ENCODE results near the gene CDC42EP1.
"Not testable (repeated sequence)": the region's sequence is repeated elsewhere in the genome, so short reads cannot be mapped to it uniquely, and the experiment has no call there.

CDC42EP1 gene

DNA sequence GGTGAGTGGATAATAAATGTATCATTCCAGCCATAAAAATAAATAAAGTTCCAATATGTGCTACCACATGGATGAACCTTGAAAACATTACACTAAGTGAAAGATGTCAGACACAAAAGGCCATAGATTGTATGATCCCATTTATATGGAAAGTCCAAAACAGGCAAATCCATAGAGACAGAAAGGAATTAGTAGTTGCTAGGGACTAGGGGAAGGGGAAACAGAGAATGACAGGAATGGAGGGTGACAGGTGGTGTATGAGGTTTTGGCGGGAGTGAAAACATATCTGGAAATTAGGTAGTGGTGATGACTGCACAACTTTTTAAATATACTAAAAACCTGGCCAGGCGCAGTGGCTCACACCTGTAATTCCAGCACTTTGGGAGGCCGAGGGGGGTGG lies 25.8 kb upstream of the CDC42EP1 start:
- no peak for DNase-seq (ENCODE audit: low spot score)

- DNase-seq (ENCODE audit: low spot score) = no peak
These were observed 25.1 kb upstream of the CDC42EP1 start for GRCh38 chr22:37535159-37535558.

- peak; percentile 95 for DNase-seq (ENCODE audit: low spot score)
These were observed 21.5 kb upstream of the CDC42EP1 start for GRCh38 chr22:37538590-37539357.

DNA sequence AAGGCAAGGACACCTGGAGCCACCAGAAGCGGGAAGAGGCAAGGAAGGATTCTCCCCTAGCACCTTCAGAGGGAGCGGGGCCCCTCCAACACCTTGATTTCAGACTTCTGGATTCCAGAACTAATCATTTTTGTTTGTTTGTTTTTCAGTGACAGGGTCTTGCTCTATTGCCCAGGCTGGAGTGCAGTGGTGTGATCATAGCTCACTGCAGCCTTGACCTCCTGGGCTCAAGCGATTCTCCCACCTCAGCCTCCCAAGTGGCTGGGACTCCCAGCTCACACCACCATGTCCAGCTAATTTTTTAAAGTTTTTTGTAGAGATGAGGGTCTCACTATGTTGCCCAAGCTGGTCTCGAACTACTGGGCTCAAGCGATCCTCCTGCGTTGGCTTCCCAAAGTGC lies 20.5 kb upstream of the CDC42EP1 start:
- not testable (repeated sequence) for DNase-seq (ENCODE audit: low spot score)

DNA sequence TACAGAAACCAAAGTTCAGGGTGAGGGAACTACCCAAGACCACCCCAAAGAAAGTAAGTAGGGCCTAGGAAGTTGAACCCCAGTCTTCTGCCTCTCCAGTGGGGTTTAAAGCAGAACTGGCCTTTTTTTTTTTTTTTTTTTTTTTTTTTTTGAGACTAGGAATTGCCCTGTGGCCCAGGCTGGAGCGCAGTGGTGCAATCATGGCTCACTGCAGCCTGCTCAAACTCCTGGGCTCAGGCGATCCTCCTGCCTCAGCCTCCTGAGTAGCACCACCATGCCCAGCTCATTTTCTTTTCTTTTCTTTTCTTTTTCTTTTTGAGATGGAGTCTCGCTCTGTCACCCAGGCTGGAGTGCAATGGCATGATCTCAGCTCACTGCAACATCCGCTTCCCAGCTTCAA lies 17.9 kb upstream of the CDC42EP1 start:
- DNase-seq (ENCODE audit: low spot score) = not testable (repeated sequence)

DNA sequence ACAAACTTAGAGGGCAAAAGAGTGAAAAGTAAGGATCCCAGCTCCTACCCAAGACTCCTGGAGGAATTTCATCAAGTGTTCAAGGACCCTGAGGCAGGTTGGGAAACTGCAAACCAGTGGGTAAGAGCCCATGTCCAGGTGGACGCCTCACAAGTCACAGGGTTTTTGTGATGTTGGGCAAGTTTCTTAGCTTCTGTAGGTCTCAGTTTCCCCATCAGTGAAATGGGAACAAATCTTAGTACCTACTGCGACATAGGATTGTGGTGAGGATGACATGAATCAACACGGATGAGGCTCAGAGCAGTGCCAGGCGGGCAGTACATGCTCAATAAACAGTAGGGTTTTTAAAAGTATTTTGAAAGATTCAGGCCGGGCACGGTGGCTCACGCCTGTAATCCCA lies 17.3 kb upstream of the CDC42EP1 start:
- no peak for DNase-seq (ENCODE audit: low spot score)

GRCh38 chr22:37544955-37545702 lies 15.2 kb upstream of the CDC42EP1 start:
- peak; percentile 71 for DNase-seq (ENCODE audit: low spot score)

GRCh38 chr22:37545703-37546436 lies 14.4 kb upstream of the CDC42EP1 start:
- DNase-seq (ENCODE audit: low spot score) = no peak

- DNase-seq (ENCODE audit: low spot score) = no peak
These were observed 13.6 kb upstream of the CDC42EP1 start for GRCh38 chr22:37546437-37547250.

DNA sequence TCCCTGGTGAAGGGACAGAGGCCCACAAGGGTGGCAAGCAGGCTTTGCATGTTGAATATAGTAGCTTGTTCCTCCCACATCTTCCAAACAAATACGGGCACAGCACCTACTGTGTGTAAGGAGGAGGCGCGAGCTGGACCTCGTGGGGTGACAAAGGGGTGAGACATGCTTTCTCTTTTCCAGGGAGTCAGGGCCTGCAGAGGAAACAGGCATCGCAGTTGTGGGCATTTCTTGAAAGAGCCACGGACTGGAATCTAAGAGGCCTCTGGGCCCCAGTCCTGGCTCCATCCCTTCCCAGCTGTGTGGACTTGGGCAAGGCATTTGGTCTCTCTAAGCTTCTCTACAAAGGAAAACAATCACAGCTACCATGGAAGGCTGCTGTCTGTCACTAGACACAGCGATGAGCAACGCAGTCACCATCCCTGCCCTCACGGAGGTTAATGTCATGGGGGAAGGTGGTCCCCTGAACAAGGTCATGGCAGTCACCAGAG lies 13.0 kb upstream of the CDC42EP1 start:
- no peak for DNase-seq (ENCODE audit: low spot score)

GRCh38 chr22:37549704-37550059 lies 10.6 kb upstream of the CDC42EP1 start:
- no peak for DNase-seq (ENCODE audit: low spot score)

DNA sequence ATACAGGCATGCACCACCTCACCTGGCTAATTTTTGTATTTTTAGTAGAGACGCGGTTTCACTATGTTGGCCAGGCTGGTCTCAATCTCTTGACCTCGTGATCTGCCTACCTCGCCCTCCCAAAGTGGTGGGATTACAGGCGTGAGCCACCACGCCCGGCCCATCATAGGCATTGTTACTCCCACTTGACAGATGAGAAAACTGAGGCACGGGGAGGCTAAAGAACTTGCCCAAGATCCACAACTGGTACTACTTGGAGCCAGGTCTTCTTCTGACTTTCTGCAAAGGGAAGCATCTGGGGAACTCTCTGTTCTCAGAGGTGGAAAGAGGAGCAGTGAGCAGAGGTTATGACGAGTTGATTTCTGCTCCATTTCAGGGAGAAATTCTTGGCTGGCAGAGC lies 9.4 kb upstream of the CDC42EP1 start:
- not testable (repeated sequence) for DNase-seq (ENCODE audit: low spot score)

- no peak for DNase-seq (ENCODE audit: low spot score)
These were observed 8.3 kb upstream of the CDC42EP1 start for GRCh38 chr22:37551981-37552380.

DNA sequence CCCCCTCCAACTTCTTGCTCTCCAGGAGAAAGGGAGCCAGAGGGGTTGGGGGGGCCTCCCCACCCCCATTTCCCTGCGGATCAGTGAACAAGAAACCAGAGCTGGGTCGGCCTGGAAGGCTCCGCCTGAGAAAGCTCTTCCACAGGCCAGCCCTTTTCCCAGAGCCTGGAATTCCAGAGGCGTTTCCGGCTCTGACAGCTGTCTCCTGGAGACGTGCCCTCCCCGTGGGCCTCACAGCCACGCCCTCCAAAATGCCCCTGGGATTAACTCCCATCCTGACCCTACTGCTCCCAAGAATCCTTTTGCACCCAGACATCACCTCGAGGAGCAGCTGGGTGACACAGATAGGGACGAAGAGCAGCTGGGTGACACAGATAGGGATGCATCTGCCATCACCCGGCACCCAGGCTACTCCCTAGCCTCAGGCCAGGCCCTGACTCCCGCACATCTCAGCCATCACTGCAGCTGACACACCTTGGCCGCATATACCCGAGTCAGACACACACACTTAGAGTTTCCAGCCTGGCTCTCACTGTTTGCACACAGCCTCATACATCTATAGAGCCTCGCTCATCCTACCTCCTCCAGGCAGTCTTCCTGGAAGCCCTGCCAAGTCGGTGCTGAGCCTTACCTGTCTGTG lies 7.6 kb upstream of the CDC42EP1 start:
- no peak for DNase-seq (ENCODE audit: low spot score)

DNA sequence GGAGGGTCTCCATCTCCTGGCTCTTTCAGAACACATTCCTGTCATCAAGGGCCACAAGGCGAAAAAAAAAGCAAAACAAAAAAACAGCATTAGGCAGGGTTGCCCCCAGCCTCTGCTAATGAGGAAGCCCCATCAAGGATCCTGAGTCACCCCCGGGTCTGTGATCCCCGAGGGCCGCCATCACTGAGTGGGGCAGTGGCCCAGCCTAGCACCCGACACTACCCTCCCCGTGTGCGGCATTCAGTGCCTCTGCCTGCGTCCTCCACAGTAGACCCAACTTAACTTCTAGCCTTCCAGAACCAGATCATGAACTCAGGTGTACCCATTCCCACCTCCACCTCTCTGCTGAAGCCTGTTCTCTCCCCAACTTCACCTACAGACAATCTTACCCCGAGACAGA lies 6.6 kb upstream of the CDC42EP1 start:
- DNase-seq (ENCODE audit: low spot score) = no peak

- DNase-seq (ENCODE audit: low spot score) = no peak
These were observed 5.3 kb upstream of the CDC42EP1 start for GRCh38 chr22:37555029-37555428.

DNA sequence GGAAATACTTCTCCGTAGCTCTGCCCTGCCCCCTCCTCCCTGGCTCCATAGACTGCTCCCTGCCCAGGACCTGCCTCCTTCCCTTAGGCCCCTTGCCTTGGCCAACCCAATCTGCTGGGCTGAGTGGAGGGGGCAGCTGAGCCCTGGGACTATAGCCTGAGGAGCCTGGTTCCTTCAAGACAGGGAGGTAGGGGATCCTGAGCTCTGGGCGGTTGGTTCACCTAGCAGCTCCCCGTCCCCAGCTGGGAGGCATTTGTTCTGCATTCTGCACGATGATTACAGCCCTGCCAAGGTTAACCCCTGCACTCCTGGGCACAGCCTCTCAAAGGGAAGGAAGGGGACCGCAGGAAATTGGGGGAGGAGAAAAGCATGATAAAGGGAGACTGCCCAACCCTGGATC lies 3.6 kb upstream of the CDC42EP1 start:
- no peak for DNase-seq (ENCODE audit: low spot score)

GRCh38 chr22:37557321-37558001 lies 2.8 kb upstream of the CDC42EP1 start:
- DNase-seq (ENCODE audit: low spot score) = no peak

GRCh38 chr22:37558815-37559214 lies 1.5 kb upstream of the CDC42EP1 start:
- no peak for DNase-seq (ENCODE audit: low spot score)

DNA sequence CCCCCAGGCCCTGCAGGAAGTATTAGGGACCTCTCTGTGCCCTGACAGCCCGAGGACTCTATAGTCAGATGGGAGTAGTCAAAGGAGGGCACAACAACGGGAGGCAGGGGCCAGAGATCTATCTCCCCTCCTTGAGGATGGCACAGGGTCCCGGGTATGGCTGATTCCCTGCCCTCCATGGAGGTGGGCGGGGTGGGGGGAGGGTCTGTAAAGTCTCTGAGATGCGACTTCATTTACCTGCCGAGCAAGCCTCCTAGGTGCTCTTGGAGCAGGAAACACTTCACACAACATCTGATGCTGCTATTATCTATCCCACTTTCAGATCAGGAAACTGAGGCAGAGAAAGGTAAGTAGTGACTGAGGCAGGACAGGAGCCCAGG lies 769 bp upstream of the CDC42EP1 start:
- no peak for DNase-seq (ENCODE audit: low spot score)

Data from activated CD4-positive, alpha-beta T cell treated with anti-CD3 and anti-CD28 coated beads, Interleukin-2, Interleukin-4, amounts not matched to agents 100 ng/mL and 50 ng/mL, durations not matched to agents 16 hours and 8 hours (primary cell).